Spleen (tissue), 11 donors: ENCODE results near the gene LAYN. TPM values are rescaled to one million over a fixed set of nuclear protein-coding genes. Genes with fewer than 3 reads are reported as not detected.

ENCODE experiments used
- DNase-seq: peaks from one replicate; pipeline ENCODE4 v3.0.0-alpha.2; 2020
- H3K27ac ChIP-seq, 8 donors: fragments of 200-600 bp; sonication (generic) in 7 of 8; 1 replicate in 4 of 8; 2 replicates in 4 of 8; pipeline versions ENCODE4 v1.5.0 to v1.8.0; 2016 to 2021; ENCODE audit warnings: inconsistent platforms in 4 of 8, mild to moderate bottlenecking in 4 of 8, moderate library complexity in 1 of 8
- H3K27me3 ChIP-seq, 7 donors: fragments of 200-600 bp; sonication (generic) in 6 of 7; replicated peaks in 1 of 7; 1 replicate in 4 of 7; 2 replicates in 3 of 7; pipeline versions ENCODE4 v1.5.0 to v1.8.0; 2016 to 2021; ENCODE audit warnings: inconsistent platforms in 3 of 7, mild to moderate bottlenecking in 1 of 7
- H3K36me3 ChIP-seq, 6 donors: fragments of 200-600 bp; sonication (generic) in 5 of 6; 1 replicate in 4 of 6; 2 replicates in 2 of 6; pipeline versions ENCODE4 v1.5.0 to v1.8.0; 2016 to 2021; ENCODE audit warnings: inconsistent platforms in 2 of 6
- H3K4me1 ChIP-seq, 6 donors: fragments of 200-600 bp; sonication (generic) in 5 of 6; 1 replicate in 3 of 6; 2 replicates in 3 of 6; pipeline versions ENCODE4 v1.5.0 to v1.8.0; 2016 to 2021; ENCODE audit warnings: inconsistent platforms in 3 of 6
- H3K4me3 ChIP-seq, 8 donors: fragments of 200-600 bp; sonication (generic) in 7 of 8; 1 replicate in 4 of 8; 2 replicates in 4 of 8; pipeline versions ENCODE4 v1.5.0 to v1.8.0; 2016 to 2021; ENCODE audit warnings: inconsistent platforms in 4 of 8, mild to moderate bottlenecking in 4 of 8, moderate library complexity in 2 of 8
- H3K9me3 ChIP-seq, 8 donors: fragments of 200-600 bp; sonication (generic) in 7 of 8; 1 replicate in 4 of 8; 2 replicates in 4 of 8; pipeline versions ENCODE4 v1.5.0 to v1.8.0; 2016 to 2021; ENCODE audit warnings: inconsistent platforms in 4 of 8
- CTCF ChIP-seq, 11 experiments: fragments of 200-600 bp in 7 of 11; fragments of 450-650 bp in 4 of 11; sonication (generic) in 4 of 11; IDR thresholded peaks in 8 of 11; conservative IDR thresholded peaks in 3 of 11; 1 replicate in 7 of 11; 2 replicates in 4 of 11; pipeline versions ENCODE4 v1.4.0 to v1.8.0; 2016 to 2021; ENCODE audit warnings: antibody characterized with exemption in 11 of 11, inconsistent platforms in 4 of 11, mild to moderate bottlenecking in 1 of 11
- POLR2A ChIP-seq, 3 donors: fragments of 450-650 bp; IDR thresholded peaks; one replicate each; pipeline ENCODE4 v1.5.1; 2017; ENCODE audit warnings: antibody characterized with exemption in 3 of 3, mild to moderate bottlenecking in 1 of 3
- POLR2AphosphoS5 ChIP-seq, 3 donors: sonication (generic); formaldehyde crosslinking; IDR thresholded peaks; one replicate each; pipeline ENCODE4 v1.5.1; 2017; ENCODE audit warnings: antibody characterized with exemption in 3 of 3
- WGBS, 5 donors: extraction: QIAGEN DNeasy Blood & Tissue Kit in 3 of 5; methylation state at CpG; one replicate each; pipeline versions ENCODE4 v1.1.5 to v1.1.7; 2013 to 2018; 5-methylcytosine and 5-hydroxymethylcytosine counted together
- intact Hi-C: fragments of 100-400 bp; cut with DNase I; formaldehyde crosslinking; loops from one replicate; pipeline ENCODE4 v1.15.0; 2023; ENCODE audit warnings: low total_unique reads
- polyA plus RNA-seq, 3 donors: library from polyadenylated mRNA; stranded (reverse); fragments of 200-250 nt; gene quantifications; one replicate each; pipeline ENCODE4 v1.2.1, GENCODE V29; 2013
- total RNA-seq, 7 donors: library from RNA; depleted of rRNA in 3 of 7; stranded (reverse); fragments of >200 nt in 3 of 7; fragmentation: NEBNext Ultra II Directional in 4 of 7; extraction: Animal tissue kit (Norgen Biotek cat#: 25700) in 4 of 7; gene quantifications; one replicate each; pipeline versions ENCODE4 v1.1.0 to v1.2.1, GENCODE V29; 2016 to 2021
- donor health status: healthy with polysubstance abuse.
- donor health status: DM: no; HTN: no; CAD: no; lungs with moderate emphysema.
- donor health status: DM: no; HTN: no; CAD: no.
- donor health status: Bipolar disorder and iron deficiency.
- donor health status: healthy.
- donor health status: DM: no; HTN: no; CAD: no.
- donor health status: DM: yes; HTN: yes; CAD: no.

Gene LAYN
- total and polyA plus RNA-seq, 10 donors: 3.1 to 14.7 (median 10.0) TPM

DNA sequence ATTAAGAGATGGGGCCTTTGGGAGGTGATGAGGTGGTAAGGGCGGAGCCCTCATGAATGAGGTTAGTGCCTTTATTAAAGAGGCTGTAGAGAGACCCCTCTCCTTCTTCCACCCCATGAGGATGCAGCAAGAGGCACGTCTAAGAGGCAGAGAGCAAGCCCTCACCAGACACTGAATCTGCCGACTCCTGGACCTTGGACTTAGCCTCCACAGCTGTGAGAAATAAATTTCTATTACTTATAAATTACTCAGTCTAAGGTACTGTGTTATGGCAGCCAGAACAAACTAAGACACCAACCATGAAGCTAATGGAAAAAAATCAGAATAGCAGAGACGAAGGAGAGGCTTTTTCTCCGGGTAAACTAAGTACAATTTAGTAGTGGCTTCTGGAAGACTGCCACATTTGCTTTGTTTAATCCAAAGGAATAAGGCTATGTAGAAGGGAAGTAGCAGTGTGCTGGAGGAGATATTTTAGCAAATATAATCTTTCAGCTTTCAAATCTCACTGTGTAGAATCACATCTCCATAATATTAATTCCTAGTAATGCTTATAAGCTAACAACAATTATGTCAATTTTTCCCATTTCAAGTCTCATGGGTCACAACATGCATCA lies 49.5 kb downstream of the LAYN start:
- no peaks in the 10 kb centered on the region for H3K27me3 ChIP-seq
- DNase-seq: no peak
- no peaks in the 10 kb centered on the region for H3K9me3 ChIP-seq
- WGBS, 5 donors: 79 to 92% (median 87%) methylated on average over 5 of the region's 5 CpGs
- H3K36me3 ChIP-seq: no peaks in the 10 kb centered on the region
- intact Hi-C loops: loop anchor here (5.0 kb wide), 1 partner anchor 252 kb away; no protein-coding TSS in a partner anchor
- no peak for TF ChIP-seq POLR2A (IDR thresholded peaks at IDR 0.05)
- no peak for TF ChIP-seq CTCF (IDR thresholded peaks at IDR 0.05 in 8 of 11, conservative IDR thresholded peaks at IDR 0.05 in 3 of 11)
- TF ChIP-seq POLR2AphosphoS5 (IDR thresholded peaks at IDR 0.05): no peak
- H3K4me3 ChIP-seq: no peak overlapping the region
- H3K4me1 ChIP-seq: no peaks in the 10 kb centered on the region
- no peak overlapping the region for H3K27ac ChIP-seq

DNA sequence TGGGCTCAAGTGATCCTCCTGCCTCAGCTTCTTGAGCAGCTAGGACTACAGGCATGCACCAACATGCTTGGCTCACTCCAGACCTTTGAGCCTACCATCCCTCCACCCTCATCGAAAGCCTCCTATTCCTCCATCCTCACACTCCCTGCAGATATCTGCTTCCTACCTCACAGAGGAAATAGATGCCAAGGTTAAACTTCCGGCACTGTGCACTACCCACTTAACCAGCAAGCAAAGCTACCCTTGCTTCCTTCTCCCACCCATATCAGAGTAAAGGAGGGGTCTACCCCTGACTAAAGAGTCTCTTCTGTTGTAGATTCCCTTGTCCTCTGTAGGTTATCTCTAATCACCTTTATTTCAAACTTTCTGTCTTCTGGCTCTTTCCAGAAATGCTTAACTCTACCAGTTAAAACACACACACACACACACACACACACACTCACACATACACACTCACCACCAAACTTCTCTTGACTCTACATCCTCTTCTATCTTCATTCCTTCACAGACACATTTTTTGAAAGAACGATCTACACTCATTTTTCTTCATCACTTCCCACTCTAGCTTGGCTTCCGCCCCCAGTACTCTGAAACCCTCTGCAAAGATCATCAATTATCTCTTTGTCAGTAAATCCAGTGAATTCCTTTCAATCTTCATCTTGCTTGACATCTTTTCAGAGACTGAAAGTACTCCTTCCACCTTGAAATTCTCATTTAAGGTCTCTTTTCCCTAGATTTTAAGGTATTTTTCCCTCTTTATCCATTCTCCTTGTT lies 50.9 kb downstream of the LAYN start:
- no peaks in the 10 kb centered on the region for H3K36me3 ChIP-seq
- no peak for DNase-seq
- WGBS, 5 donors: 46 to 74% (median 62%) methylated on average over 4 of the region's 4 CpGs
- intact Hi-C loops: no loop called here
- TF ChIP-seq POLR2AphosphoS5 (IDR thresholded peaks at IDR 0.05) (no peak), POLR2A (IDR thresholded peaks at IDR 0.05) (no peak), CTCF (IDR thresholded peaks at IDR 0.05 in 8 of 11, conservative IDR thresholded peaks at IDR 0.05 in 3 of 11) (no peak)
- H3K4me1 ChIP-seq: no peaks in the 10 kb centered on the region
- H3K4me3 ChIP-seq: no peak overlapping the region
- no peaks in the 10 kb centered on the region for H3K9me3 ChIP-seq
- no peak overlapping the region for H3K27ac ChIP-seq
- H3K27me3 ChIP-seq: no peaks in the 10 kb centered on the region

GRCh38 chr11:111592491-111592890 lies 52.0 kb downstream of the LAYN start:
- Histone ChIP-seq H3K36me3 (no peaks in the 10 kb centered on the region), H3K27ac (no peak overlapping the region), H3K4me1 (no peaks in the 10 kb centered on the region), H3K9me3 (no peaks in the 10 kb centered on the region), H3K27me3 (no peaks in the 10 kb centered on the region), H3K4me3 (no peak overlapping the region)
- DNase-seq: no peak
- TF ChIP-seq POLR2A (IDR thresholded peaks at IDR 0.05) (no peak), CTCF (IDR thresholded peaks at IDR 0.05 in 8 of 11, conservative IDR thresholded peaks at IDR 0.05 in 3 of 11) (no peak), POLR2AphosphoS5 (IDR thresholded peaks at IDR 0.05) (no peak)
- intact Hi-C loops: no loop called here

- DNase-seq: no peak
- TF ChIP-seq POLR2A (IDR thresholded peaks at IDR 0.05): no peak
- intact Hi-C loops: no loop called here
- peaks cover 0 to 3% (median under 1%) of the 10 kb centered on the region in 6 donors for H3K4me1 ChIP-seq
- H3K27me3 ChIP-seq: no peaks in the 10 kb centered on the region
- H3K4me3 ChIP-seq: no peak overlapping the region
- no peaks in the 10 kb centered on the region for H3K36me3 ChIP-seq
- WGBS, 5 donors: 74 to 90% (median 86%) methylated on average over 1 of the region's 1 CpG
- no peaks in the 10 kb centered on the region for H3K9me3 ChIP-seq
- H3K27ac ChIP-seq: no peak overlapping the region
Observed at GRCh38 chr11:111596319-111596718, 55.8 kb downstream of the LAYN start.
